Body of pancreas (tissue), 4 donors: Measurements from ENCODE around the gene CLDN3. TPM values are rescaled to one million over a fixed set of nuclear protein-coding genes. Genes with fewer than 3 reads are reported as not detected.

Source experiments
- ATAC-seq: fragments of 150-250 bp; one replicate; pipeline ENCODE4 v1.9.1; 2016
- DNase-seq, 4 donors: peaks; one replicate each; pipeline ENCODE4 v3.0.0-alpha.2; 2019
- H3K27ac ChIP-seq, 4 donors: fragments of 200-600 bp; sonication (generic); 1 replicate in 3 of 4; 2 replicates in 1 of 4; pipeline versions ENCODE4 v1.5.1 to v1.6.1; 2016 to 2019; ENCODE audit warnings: mild to moderate bottlenecking in 1 of 4, mixed read lengths in 1 of 4, moderate library complexity in 1 of 4
- H3K27me3 ChIP-seq, 2 donors: fragments of 200-600 bp; sonication (generic); one replicate each; pipeline ENCODE4 v1.6.0; 2016; ENCODE audit warnings: mild to moderate bottlenecking in 1 of 2
- H3K36me3 ChIP-seq, 2 donors: fragments of 200-600 bp; sonication (generic); replicated peaks in 1 of 2; 2 replicates each; pipeline ENCODE4 v1.5.1; 2016; ENCODE audit warnings: low read depth in 2 of 2; ENCODE audit not compliant: insufficient read depth in 1 of 2
- H3K4me1 ChIP-seq: fragments of 200-600 bp; sonication (generic); one replicate; pipeline ENCODE4 v1.6.0; 2016
- H3K4me3 ChIP-seq, 2 donors: fragments of 200-600 bp; sonication (generic); 1 replicate in 1 of 2; 2 replicates in 1 of 2; pipeline ENCODE4 v1.5.1; 2016 to 2019
- H3K9me3 ChIP-seq, 3 donors: fragments of 200-600 bp; sonication (generic); 1 replicate in 2 of 3; 2 replicates in 1 of 3; pipeline ENCODE4 v1.5.1; 2016
- POLR2A ChIP-seq, 3 donors: fragments of 450-650 bp; IDR thresholded peaks; one replicate each; pipeline ENCODE4 v1.6.1; 2016; ENCODE audit warnings: antibody characterized with exemption in 3 of 3, mild to moderate bottlenecking in 2 of 3
- WGBS, 2 donors: methylation state at CpG; one replicate each; pipeline ENCODE4 v1.1.5; 2017; 5-methylcytosine and 5-hydroxymethylcytosine counted together
- intact Hi-C: fragments of 100-400 bp; cut with DNase I; formaldehyde crosslinking; loops from one replicate; pipeline ENCODE4 v1.15.1; 2023
- total RNA-seq, 2 donors: library from RNA; depleted of rRNA; stranded (reverse); fragments of >200 nt; gene quantifications; one replicate each; pipeline ENCODE4 v1.1.0, GENCODE V29; 2016
- TF ChIP-seq, protein P1 (sequence below), 7 experiments: fragments of 450-650 bp in 4 of 7; fragments of 200-600 bp in 3 of 7; sonication (generic) in 3 of 7; IDR thresholded peaks; one replicate each; pipeline ENCODE4 v1.5.1; 2016 to 2019; ENCODE audit warnings: antibody characterized with exemption in 7 of 7

The CLDN3 gene
- total RNA-seq, 2 donors from 2014 or later: 94.2 to 150 TPM

DNA sequence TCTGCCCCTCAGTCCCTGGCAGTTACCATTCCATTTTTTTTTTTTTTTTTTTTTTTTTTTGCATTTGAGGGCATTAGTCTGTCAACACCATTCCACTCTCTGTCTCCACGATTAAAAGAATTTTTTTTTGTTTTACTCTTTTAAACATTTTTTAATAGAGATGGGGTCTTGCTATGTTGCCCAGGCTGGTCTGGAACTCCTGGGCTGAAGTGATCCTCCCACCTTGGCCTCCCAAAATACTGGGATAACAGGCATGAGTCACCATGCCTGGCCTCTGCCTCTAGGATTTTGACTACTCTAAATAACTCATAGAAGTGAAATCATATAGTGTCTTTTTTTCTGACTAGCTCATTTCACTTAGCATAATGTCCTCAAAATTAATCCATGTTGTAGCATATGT, 16.5 kb upstream of the CLDN3 start:
- peaks cover 4% of the 10 kb centered on the region for H3K4me1 ChIP-seq
- no peaks in the 10 kb centered on the region for H3K27me3 ChIP-seq
- intact Hi-C loops: no loop called here
- no peaks in the 10 kb centered on the region for H3K9me3 ChIP-seq
- H3K36me3 ChIP-seq: no peaks in the 10 kb centered on the region
- ATAC-seq: no peak
- 79 to 82% methylated on average over 1 of the region's 1 CpG for WGBS, 2 donors
- no peak for DNase-seq
- no peak overlapping the region for H3K27ac ChIP-seq
- TF ChIP-seq POLR2A (IDR thresholded peaks at IDR 0.05): no peak
- no peak overlapping the region for H3K4me3 ChIP-seq

DNA sequence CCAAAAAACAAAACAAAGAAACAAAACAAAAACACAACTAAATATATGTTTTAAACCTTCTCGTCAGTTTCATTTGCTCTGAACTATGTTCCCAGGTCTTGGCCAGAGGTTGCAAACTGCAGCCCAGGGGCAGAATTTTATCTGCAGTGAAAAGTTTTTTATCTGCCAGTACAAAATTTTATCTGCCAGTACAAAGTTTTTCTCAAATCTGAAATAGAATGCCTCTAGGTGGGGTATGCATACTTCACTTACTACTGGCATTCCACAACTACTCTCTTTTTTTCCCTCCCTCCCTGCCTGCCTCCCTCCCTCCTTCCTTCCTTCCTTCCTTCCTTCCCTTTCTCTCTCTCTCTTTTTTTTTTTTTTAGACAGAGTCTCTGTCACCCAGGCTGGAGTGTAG, 9.4 kb upstream of the CLDN3 start:
- TF ChIP-seq, protein P1, sequence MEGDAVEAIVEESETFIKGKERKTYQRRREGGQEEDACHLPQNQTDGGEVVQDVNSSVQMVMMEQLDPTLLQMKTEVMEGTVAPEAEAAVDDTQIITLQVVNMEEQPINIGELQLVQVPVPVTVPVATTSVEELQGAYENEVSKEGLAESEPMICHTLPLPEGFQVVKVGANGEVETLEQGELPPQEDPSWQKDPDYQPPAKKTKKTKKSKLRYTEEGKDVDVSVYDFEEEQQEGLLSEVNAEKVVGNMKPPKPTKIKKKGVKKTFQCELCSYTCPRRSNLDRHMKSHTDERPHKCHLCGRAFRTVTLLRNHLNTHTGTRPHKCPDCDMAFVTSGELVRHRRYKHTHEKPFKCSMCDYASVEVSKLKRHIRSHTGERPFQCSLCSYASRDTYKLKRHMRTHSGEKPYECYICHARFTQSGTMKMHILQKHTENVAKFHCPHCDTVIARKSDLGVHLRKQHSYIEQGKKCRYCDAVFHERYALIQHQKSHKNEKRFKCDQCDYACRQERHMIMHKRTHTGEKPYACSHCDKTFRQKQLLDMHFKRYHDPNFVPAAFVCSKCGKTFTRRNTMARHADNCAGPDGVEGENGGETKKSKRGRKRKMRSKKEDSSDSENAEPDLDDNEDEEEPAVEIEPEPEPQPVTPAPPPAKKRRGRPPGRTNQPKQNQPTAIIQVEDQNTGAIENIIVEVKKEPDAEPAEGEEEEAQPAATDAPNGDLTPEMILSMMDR (IDR thresholded peaks at IDR 0.05): peak in 1 of 7 experiments; percentile 16
- no peak for TF ChIP-seq POLR2A (IDR thresholded peaks at IDR 0.05)
- Histone ChIP-seq H3K27me3 (no peaks in the 10 kb centered on the region), H3K36me3 (no peaks in the 10 kb centered on the region), H3K27ac (peak overlapping the region in 2 of 4 donors; percentile 38 to 44), H3K4me3 (no peak overlapping the region), H3K9me3 (no peaks in the 10 kb centered on the region), H3K4me1 (no peaks in the 10 kb centered on the region)
- WGBS, 2 donors: 24 to 58% methylated on average over 1 of the region's 1 CpG
- DNase-seq (no peak), ATAC-seq (peak; percentile 70)
- intact Hi-C loops: no loop called here

DNA sequence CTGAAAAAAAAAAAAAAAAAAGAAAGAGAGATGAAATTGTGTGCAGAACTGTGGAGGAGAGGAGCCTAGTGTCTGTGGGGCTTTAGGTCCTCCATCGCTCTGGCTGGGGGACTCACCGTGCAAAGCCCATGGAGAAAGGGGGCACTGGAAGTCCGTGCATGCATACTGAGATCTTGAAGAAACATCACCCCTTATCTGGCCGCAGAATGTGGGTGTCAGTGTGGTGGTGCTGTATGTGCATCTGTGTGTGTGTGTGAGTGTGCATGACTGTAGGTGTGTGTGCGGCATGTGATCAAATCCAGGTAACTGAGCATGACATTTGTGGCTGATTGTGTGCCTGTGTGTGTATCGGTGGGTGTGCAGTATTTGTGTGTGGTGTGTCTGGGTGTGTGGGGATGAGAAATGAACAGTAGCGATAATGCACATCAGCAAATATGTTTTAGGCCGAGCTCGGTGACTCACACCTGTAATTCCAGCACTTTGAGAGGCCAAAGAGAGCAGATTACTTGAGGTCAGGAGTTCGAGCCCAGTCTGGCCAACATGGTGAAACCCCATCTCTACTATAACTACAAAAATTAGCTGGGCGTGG, 8.8 kb upstream of the CLDN3 start:
- TF ChIP-seq, protein P1 (IDR thresholded peaks at IDR 0.05): no peak
- no peak for TF ChIP-seq POLR2A (IDR thresholded peaks at IDR 0.05)
- no peaks in the 10 kb centered on the region for H3K36me3 ChIP-seq
- ATAC-seq (no peak), DNase-seq (no peak)
- H3K4me1 ChIP-seq: no peaks in the 10 kb centered on the region
- H3K27me3 ChIP-seq: no peaks in the 10 kb centered on the region
- no peaks in the 10 kb centered on the region for H3K9me3 ChIP-seq
- H3K27ac ChIP-seq: peak overlapping the region in 2 of 4 donors; percentile 38 to 44
- no peak overlapping the region for H3K4me3 ChIP-seq
- WGBS, 2 donors: 88 to 91% methylated on average over 10 of the region's 11 CpGs
- intact Hi-C loops: no loop called here

DNA sequence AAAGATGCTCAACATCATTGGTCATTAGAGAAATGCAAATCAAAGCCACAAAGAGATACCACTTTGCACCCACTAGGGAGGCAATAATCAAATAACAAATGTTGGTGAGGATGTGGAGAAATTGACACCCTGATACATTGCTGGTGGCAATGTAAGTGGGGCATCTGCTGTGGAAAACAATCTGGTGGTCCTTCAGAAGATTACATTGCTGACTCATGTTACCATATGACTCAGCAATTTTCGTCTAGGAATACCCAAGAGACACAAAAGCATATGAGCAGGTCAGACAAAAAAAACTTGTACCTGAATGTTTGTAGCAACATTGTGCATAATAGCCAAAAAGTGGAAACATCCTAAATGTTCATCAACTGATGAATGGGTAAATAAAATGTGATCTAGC, 4.9 kb upstream of the CLDN3 start:
- Histone ChIP-seq H3K9me3 (no peaks in the 10 kb centered on the region), H3K4me1 (peaks cover 9% of the 10 kb centered on the region), H3K36me3 (no peaks in the 10 kb centered on the region), H3K27me3 (no peaks in the 10 kb centered on the region), H3K27ac (no peak overlapping the region), H3K4me3 (no peak overlapping the region)
- ATAC-seq (no peak), DNase-seq (no peak)
- no peak for TF ChIP-seq POLR2A (IDR thresholded peaks at IDR 0.05)
- TF ChIP-seq, protein P1 (IDR thresholded peaks at IDR 0.05): no peak
- intact Hi-C loops: no loop called here
- 29 to 30% methylated on average over 1 of the region's 1 CpG for WGBS, 2 donors

DNA sequence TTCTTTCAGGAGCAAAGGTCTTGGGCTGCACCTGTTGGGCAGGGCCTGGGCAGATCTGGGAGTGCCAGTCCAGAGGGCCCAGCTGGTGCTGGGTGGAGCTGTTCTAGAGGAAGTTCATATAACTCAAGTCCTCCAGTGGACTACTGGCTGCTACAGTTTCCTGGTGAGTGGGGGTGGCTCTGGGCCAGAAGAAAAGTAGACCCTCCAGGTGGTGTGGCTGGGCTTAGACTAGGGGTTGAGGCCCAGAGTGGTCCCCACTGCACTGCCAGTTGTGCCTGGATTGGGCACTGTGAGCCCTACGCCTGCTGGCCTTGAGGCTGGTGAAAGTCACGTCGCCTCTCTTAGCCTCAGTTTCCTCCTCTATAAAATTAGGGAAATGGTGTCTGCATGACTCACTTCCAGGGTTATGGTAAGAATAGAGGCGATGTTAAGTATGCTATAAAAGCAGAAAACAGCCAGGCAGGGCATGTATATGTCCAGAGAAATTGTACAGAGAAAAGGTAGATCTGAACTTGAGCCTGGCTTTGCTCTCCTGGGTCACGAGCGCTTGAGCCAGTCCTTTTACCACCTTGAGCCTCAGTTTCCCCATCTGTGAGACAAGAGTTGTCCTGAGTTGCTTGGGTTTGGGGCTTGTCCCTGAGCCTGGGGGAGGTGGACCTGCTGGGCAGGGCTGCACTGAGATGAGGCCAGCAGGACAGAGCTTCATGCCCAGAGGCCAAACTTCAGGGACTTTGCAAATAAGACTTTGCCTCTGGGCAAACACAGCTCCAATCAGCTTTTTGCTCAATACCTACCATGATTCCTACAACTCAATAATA, 3.8 kb upstream of the CLDN3 start:
- DNase-seq: peak in 2 of 4 donors; percentile 13 to 32
- Histone ChIP-seq H3K4me1 (peaks cover 17% of the 10 kb centered on the region), H3K9me3 (no peaks in the 10 kb centered on the region), H3K27ac (no peak overlapping the region), H3K4me3 (no peak overlapping the region), H3K27me3 (no peaks in the 10 kb centered on the region), H3K36me3 (no peaks in the 10 kb centered on the region)
- intact Hi-C loops: no loop called here
- TF ChIP-seq, protein P1 (IDR thresholded peaks at IDR 0.05): no peak
- no peak for TF ChIP-seq POLR2A (IDR thresholded peaks at IDR 0.05)
- 73 to 94% methylated on average over 6 of the region's 6 CpGs for WGBS, 2 donors
- no peak for ATAC-seq
